Stimulated activated CD8-positive, alpha-beta memory T cell treated with anti-CD3 and anti-CD28 coated beads, Interleukin-12 subunit alpha, Interleukin-12 subunit beta, amount 100 ng/mL, for 24 hours (primary cell): ENCODE measurements around the gene TMBIM6.
A peak's percentile ranks its signal among the peaks of the same experiment; 100 is the strongest.
"Not testable (repeated sequence)": the region's sequence is repeated elsewhere in the genome, so short reads cannot be mapped to it uniquely, and the experiment has no call there.

Experiments used
- DNase-seq: peaks from one replicate; pipeline ENCODE4 v3.0.0-alpha.2; 2020; ENCODE audit errors: extremely low read depth

Gene TMBIM6, protein sequence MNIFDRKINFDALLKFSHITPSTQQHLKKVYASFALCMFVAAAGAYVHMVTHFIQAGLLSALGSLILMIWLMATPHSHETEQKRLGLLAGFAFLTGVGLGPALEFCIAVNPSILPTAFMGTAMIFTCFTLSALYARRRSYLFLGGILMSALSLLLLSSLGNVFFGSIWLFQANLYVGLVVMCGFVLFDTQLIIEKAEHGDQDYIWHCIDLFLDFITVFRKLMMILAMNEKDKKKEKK

DNA sequence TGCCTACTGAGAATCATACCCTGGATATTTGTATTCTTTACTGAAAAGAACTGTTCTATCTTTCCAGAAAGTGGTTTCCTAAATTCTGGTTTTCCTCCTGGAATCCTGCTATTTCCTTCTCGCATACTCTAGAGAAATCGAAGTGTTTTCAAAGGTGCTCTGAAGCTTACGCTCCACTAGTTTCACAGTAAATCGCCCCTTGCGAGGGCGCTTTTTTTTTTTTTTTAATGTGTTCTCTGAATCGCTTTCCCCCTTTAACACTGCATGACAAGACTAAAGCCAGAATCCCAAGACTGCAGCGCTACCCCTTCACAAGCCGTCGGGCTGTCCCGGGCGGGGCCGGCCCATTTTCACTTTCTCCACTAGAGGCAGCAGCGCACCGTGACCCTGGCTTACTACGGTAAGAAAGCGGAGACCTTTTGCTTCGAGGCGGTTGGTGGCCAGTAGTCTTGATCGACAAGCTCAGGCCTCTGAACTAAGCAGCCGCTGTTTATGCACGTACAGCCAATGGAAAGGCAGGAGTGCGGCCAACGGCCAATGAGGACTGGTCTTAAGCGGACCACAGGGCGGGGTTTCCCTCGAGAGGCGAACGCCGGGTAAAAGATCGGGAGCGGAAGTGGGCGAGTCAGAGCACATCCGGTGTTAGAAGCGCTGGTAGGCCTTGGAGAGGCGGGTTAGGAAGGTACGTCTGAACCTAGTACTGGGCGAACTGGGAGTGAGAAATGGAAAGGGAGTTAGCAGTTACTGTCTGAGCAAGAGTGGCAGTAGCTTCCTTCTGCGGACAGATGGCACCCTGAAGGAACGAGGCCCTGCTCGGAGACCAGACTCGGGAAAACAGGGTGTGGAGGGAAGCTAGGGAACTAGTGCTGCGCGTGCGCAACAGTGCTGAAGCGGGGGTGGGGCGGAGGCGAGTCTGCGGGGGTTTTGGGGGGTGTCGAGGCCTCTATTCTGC, at the start of gene TMBIM6:
Gene TMBIM6 (plus strand): TSS at position 628 of the 952 bp plus-strand sequence. CDS start 10,937 bp downstream, outside the sequence.
- peak; percentile 96 for DNase-seq

DNA sequence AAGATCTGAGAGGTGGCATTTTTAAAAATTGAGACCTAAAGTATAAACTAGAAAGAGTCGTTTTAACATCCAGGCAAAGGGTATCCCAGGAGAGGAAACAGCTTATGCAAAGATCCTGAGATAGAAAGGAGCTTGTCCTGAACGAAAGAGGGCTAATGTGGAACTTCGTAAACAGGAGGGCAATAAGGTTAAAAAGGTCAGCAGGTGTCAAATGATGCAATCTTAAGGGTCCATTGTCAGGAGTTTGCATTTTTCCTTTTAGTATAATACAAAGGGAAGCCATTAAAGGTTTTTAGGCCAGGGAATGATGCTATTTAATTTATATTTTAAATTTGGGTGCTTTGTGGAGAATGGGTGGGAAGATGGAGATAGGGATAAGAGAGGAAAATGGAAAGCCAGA, 48.5 kb upstream of the TMBIM6 start:
- DNase-seq: no peak

DNA sequence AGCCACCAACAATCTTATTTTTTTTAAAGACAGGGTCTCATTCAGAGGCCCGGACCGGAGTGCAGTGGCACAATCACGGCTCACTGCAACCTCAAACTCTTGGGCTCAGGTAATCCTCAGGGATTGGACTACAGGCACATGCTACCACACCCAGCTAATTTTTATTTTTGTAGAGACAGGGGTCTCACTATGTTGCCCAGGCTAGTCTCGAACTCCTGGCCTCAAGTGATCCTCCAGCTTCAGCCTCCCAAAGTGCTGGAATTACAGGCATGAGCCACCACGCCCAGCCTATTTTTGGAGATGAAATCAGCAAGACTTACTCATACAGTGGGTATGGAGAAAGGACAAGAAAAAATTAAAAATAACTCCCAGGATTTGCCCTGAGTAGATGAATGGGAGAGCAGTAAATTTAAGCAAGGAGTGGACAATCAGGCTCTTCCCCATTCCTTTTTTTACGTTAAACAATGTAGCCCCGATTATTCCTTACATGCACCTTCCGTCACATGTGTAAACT, 47.4 kb upstream of the TMBIM6 start:
- no peak for DNase-seq

DNA sequence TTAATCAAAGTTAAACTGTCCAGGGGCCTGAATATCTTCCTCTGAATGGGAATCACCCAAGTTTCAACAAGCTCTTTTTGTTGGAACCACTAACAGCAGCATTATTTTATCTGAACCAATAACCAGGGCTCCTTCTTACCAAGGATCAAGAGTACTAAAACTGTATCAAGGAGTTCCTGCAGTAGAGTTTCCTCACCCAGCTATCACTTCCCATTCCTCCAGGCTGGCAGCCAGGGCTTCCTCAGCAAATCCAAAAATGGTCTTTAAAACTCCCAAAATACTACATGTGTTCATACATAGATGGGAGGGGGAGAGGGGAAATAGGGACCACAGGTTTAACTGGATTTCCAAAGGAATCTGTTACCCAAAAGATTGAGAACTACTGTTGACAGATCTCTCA, 44.6 kb upstream of the TMBIM6 start:
- DNase-seq: no peak

DNA sequence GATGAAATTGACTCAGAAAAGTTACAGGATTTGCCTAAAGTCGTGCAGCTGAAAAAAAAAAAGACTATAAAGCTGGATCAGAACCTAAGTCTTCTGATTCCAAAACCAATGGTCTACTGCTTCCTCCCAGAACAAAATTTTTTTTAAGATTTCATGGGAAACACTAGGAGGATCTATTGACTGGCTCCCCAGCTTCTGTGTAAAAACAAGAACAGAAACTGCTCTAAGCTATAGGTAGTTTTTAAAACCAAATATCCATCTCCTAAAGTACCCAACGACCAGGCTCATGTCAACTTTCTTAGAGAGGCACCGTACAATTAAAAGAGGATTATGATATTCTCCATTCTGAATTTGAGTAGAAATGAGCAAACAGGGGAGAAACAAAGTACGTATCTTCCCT, 43.5 kb upstream of the TMBIM6 start:
- DNase-seq: no peak

DNA sequence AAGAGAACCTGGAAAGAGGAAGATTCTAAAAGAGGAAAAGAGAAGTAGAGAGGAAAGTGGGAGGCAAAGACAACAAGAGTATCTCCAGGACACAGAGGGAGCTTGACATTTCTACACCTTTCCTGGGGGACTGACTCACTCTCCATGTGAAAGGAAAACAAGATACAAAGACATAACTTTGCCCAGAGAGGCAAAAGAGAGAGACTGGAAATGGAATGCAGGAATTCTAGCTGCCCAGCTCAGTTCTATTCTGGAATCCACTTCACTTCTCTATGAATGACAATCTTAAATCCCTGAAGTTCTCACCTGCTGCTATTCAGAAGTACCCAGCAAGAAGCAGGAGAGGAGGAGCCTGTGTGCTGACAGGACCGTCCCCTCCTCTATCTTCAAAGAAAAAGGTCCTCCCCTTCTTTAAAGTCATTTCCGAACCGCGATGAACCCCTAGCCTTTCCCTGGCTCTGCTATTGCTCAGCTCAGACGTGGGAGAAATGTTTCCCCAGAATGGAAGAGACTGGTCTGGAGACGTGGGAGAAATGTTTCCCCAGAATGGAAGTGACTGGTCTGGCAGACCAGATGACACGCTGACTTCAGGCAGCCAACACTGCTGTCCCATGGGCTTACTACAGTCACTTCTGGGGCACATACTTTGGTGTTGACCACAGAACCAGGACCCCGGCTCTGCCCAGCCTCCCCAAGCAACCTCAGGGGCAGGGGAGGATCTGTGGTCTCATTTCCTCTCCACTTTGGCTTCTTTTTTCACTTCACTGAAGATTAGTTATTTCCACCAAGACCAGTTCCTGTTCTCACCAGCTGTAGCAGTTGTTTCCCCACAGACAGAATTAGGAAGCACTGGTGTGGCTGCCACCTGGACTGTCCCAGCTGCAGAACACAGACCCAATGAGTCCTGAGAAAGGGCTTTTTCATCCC, 42.5 kb upstream of the TMBIM6 start:
- no peak for DNase-seq

DNA sequence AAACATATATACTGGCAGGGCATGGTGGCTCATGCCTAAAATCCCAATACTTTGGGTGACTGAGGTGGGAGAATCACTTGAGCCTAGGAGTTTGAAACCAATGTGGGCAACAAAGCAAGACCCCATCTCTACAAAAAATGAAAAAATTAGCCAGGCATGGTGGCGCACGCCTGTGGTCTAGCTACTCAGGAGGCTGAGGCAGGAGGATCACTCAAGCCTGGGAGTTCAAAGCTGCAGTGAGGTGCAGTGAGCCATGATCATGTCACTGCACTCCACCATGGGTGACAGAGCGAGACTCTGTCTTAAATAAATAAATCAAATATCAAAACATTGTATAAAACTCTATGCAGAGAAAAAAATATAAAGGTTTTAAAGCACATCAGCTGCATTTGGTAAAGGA, 39.3 kb upstream of the TMBIM6 start:
- no peak for DNase-seq

DNA sequence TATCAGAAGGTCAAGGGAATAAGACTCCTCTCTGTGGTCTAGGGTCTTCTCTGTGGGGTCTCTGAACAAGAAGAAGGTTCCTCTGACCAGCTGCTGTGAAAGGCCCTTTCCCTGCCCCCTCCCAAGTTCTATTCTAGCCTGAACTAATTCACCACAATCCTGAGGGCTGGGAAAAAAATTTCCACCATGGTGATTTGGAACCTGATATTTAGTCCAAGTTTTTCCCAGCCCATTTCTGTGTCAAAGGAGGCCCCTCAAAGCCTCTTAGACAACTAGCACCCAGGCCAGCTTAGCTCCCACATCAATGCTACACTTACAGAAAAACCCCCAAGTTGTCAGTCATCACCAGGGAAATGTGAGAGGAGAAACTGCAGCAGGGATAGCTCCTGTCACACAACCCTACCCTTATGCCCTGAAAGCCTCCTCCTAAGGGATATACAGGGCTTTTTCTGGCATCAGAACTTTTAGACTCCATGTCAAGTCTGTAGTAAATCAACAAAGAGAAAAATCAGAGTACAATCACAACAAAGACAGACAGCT, 38.6 kb upstream of the TMBIM6 start:
- DNase-seq: no peak

DNA sequence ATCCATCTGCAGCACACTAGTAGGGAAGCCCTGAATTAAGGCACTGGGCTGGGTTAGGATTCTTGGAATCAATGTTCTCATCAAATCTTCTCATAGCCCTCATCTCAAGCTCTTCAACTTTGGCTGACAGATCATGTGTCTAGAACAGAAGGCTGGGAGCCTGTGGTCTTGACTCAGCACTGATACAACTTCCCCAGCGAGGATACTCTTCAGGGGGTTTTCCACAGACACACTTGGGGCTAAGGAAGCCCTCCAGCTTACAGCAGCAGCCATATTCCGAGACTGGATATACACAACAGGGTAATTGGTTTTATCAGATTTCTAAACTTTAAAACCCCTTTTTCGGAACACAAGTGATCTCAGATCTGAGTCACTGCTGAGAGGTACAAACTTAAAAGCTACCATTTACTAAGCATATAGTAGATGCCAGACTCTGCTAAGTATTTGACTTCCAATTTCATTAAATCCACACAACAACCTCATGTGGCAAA, 37.7 kb upstream of the TMBIM6 start:
- peak; percentile 47 for DNase-seq

DNA sequence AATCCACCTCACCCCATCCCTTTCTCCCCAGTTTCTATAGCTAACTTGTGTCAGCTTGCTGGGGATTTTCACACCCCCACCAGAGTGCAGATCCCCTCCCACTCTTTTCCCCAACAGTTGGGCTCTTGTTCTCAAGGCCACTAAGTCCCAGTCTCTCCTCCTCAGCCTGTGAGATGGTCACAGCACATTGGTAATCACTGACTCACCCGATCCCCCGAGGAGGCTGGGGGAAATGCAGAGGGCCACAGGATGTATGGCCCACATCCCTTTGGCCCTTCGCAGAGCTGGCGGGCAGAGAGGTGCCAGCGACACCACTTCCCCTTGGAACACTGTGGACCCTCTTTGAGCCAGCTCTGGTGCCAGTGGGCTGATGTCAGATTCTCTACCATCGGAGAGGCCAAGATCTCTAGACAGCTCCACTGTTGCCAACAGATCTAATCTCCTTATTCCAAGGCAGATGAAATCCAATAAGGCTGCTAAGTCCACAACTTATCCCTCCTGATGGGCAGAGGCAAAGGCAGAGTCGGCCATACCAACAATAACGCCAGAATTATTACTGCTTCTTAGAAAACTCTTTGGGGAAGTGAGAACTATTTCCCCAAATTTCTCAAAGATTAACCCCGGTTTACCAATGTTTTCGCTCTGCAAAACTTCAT, 35.8 kb upstream of the TMBIM6 start:
- no peak for DNase-seq

DNA sequence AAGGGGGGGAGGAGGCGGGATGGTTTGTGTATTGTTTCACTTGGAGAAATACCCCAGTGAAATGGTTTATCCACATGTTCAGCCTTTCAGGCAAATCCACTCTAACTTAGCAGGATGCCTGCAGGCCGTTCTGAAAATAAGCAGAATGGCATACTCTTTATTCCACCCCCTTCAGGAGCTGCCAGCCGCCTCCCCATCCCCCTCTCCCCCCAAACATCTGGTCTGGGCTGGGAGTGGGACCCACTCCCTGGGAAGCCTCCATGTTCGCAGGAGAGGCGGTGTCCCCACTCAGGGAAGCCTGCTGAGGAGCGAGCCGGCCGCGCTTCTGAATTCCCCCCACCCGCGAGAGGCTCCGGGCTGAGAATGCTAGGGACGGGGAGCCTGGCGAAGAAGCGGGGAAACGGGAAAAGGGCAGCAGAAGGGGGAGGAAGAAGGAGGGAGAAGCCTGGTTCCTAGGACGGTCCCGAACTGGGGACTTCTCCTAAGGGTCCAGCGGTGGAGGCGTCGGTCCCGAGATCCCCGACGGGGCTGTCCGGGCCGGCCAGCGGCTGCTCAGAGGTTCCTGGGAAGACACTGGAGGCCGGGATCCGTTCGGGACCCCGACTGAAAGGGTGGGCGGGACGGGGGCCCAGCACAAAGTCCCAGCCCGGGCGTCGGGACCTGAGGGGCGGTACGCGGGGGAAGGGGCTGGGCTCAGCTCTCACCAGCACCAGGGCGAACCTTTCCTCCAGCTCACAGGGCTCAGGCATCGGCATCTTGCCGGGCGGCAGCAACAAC, 34.8 kb upstream of the TMBIM6 start:
- DNase-seq: no peak

DNA sequence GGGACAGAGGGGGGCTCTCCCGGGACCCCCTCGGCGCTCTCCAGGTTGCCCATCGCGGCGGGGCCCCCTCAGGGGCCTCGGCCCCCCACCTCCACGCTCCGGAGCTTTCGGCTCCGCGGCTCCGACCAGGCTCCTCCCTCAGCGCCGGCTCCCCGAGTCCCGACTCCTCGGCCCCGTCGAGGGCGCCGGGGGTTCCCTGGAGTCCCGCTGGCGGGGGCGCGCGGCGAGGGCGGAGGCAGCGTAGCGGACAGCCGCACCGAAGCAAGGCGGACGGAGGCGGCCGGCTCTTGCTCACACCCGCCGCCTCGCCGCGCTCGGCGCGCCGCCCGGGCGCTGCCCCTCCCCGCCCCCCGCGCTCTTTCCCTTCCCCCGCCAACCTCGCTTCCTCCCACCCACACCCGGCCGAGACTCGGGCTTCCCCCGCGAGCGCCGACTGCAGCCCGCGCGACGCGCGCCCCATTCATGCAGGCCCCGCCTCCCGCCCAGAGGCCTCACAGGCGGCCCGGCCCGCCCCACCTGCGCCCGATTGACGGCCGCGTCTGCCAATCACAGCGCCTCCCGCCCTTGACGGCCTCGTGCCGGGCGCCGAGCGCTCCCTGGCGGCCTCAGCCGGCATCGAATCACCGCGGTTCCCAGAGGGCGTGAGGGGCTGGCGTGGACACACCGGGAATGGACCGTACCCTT, 34.1 kb upstream of the TMBIM6 start, which contains the start of gene FMNL3:
Gene FMNL3 (minus strand): TSS at position 278 of the 684 bp plus-strand sequence. CDS start 225 bp downstream, at position 53.
- peak; percentile 97 for DNase-seq

DNA sequence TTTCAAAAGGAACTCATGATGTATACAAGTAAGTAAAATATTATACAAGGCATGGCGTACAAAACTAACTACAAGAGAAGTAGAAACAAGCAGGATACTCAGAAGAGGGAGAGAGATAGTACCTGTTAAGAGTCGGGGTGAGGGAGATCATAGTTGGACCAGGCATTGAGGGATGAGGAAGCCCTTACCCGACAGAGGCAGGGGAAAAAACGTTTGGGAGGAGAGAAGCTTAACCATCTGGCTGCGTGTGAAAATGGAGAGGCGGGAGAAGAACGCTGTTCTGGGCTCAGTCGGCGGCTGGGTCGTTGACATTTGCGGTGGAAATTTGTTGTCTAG, 33.6 kb upstream of the TMBIM6 start:
- DNase-seq: no peak

DNA sequence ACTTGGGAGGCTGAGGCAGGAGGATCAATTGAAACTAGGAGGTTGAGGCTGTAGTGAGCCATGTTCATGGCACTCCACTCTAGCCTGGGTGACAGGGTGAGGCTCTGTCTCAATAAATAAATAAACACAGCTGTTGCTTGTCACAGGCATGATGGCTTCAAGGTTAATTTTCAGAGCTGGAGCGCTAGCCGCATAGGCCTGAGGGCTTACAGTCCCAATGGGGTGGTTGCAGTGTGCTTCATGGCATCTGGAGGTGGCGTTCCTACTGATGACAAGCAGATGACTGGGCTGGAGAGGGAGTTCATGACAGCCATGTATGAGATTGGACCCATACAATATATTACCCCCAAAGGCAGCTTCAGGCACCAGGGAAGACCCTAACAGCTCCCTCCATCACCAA, 32.5 kb upstream of the TMBIM6 start:
- DNase-seq: no peak

DNA sequence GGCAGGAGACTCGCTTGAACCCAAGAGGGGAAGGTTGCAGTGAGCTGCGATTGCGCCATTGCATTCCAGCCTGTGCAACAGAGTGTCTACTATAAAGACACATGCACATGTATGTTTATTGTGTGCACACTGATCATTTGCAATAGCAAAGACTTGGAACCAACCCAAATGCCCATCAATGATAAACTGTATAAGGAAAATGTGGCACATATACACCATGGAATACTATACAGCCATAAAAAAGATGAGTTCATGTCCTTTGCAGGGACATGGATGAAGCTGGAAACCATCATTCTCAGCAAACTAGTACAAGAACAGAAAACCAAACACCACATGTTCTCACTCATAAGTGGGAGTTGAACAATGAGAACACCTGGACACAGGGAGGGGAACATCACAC, 27.4 kb upstream of the TMBIM6 start:
- DNase-seq: not testable (repeated sequence)

DNA sequence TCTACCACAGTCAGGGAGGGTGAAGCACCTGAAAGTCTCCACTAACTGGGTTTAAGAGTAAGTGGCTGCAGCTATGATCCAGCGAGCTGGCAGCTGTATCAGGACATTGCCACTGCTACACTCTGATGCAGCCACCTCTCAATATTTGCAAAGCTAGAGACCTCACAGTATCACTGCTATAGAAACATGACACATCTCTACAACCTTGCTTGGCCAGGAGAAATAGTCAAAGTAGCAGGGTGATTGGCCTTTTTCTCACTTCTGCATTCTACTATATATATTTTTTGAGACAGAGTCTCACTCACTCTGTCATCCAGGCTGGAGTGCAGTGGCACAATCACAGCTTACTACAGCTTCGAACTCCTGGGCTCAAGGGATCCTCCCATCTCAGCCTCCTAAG, 24.8 kb upstream of the TMBIM6 start:
- no peak for DNase-seq

DNA sequence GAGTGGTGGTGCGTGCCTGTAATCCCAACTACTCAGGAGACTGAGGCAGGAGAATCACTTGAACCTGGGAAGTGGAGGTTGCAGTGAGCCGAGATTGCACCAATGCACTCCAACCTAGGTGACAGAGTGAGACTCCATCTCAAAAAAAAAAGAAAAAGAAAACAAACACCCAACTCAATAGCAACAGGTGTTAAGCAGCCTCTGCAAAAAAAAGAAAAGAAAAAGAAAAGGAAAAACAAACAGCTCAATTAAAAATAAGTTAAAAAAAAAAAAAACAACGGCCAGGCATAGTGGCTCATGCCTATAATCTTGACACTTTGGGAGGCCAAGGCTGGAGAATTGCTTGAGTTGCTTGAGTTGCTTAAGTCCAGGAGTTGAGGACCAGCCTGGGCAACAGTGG, 23.6 kb upstream of the TMBIM6 start:
- not testable (repeated sequence) for DNase-seq

DNA sequence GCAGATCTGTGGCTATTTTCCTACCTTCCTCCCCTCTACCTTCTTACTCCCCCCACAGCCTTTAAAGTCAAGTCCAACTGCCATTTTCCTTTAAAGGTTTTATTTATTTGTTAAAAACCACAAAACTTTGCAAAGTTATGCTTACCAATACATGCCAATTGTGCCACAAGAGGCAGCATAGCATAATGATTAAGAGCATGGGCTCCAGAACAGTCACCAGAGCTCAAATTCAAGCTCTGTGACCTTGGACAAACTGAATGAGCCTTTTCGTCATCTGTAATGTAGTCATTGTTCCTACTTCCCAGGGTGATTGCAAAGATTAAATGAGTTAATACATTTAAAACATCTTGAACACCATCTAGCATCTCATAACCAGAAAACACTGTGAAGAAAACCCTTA, 21.1 kb upstream of the TMBIM6 start:
- DNase-seq: no peak

DNA sequence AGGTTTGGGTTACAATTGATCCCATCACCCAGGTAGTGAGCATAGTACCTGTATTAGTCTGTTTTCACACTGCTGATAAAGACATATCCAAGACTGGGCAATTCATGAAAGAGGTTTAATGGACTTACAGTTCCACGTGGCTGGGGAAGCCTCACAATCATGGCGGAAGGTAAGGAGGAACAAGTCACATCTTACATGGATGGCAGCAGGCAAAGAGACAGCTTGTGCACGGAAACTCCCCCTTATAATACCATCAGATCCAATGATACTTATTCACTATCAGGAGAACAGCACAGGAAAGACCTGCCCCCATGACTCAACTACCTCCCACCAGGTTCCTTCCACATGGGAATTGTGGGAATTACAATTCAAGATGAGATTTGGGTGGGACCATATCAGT, 20.0 kb upstream of the TMBIM6 start:
- not testable (repeated sequence) for DNase-seq
